Hepatocyte (in vitro differentiated cells): ENCODE measurements around the gene MOB1A. TPM values are rescaled to one million over a fixed set of nuclear protein-coding genes. Genes with fewer than 3 reads are reported as not detected.
A peak's percentile ranks its signal among the peaks of the same experiment; 100 is the strongest.

Source experiments
- DNase-seq: peaks from one replicate; pipeline ENCODE4 v3.0.0-alpha.2; 2016; ENCODE audit warnings: low spot score
- H2AFZ ChIP-seq: fragments of 200-600 bp; sonication (generic); 2 replicates; pipeline ENCODE4 v1.6.0; 2016; ENCODE audit warnings: antibody characterized with exemption, mild to moderate bottlenecking
- H3K27ac ChIP-seq: fragments of 200-600 bp; sonication (generic); 2 replicates; pipeline ENCODE4 v1.5.1; 2016; ENCODE audit warnings: mild to moderate bottlenecking
- H3K27me3 ChIP-seq: fragments of 200-600 bp; sonication (generic); 2 replicates; pipeline ENCODE4 v1.6.1; 2016
- H3K36me3 ChIP-seq: fragments of 200-600 bp; sonication (generic); replicated peaks from 2 replicates; pipeline ENCODE4 v1.5.1; 2016; ENCODE audit warnings: low read depth; ENCODE audit not compliant: insufficient read depth
- H3K4me1 ChIP-seq: fragments of 200-600 bp; sonication (generic); 2 replicates; pipeline ENCODE4 v1.5.1; 2016; ENCODE audit warnings: mild to moderate bottlenecking, moderate library complexity; ENCODE audit not compliant: insufficient read depth
- H3K4me2 ChIP-seq: fragments of 200-600 bp; sonication (generic); 2 replicates; pipeline ENCODE4 v1.6.0; 2016
- H3K4me3 ChIP-seq: fragments of 200-600 bp; sonication (generic); 2 replicates; pipeline ENCODE4 v1.5.1; 2016; ENCODE audit warnings: mild to moderate bottlenecking
- H3K79me2 ChIP-seq: fragments of 200-600 bp; sonication (generic); 2 replicates; pipeline ENCODE4 v1.6.0; 2017; ENCODE audit warnings: mild to moderate bottlenecking
- H3K9me2 ChIP-seq: fragments of 200-600 bp; sonication (generic); replicated peaks from 2 replicates; pipeline ENCODE4 v1.6.0; 2017; ENCODE audit warnings: mild to moderate bottlenecking; ENCODE audit not compliant: insufficient read depth
- H3K9me3 ChIP-seq: fragments of 200-600 bp; sonication (generic); 2 replicates; pipeline ENCODE4 v1.5.1; 2016; ENCODE audit warnings: low read depth, mild to moderate bottlenecking
- H4K20me1 ChIP-seq: fragments of 200-600 bp; sonication (generic); 2 replicates; pipeline ENCODE4 v1.6.0; 2016; ENCODE audit warnings: mild to moderate bottlenecking; ENCODE audit not compliant: insufficient read depth, poor library complexity, severe bottlenecking
- EZH2 ChIP-seq: fragments of 200-600 bp; sonication (generic); IDR thresholded peaks from 2 replicates; pipeline ENCODE4 v1.6.1; 2016; ENCODE audit warnings: antibody characterized with exemption, mild to moderate bottlenecking, borderline replicate concordance
- EZH2phosphoT487 ChIP-seq: fragments of 200-600 bp; sonication (generic); IDR thresholded peaks from one replicate; pipeline ENCODE4 v1.6.1; 2018; ENCODE audit warnings: antibody characterized with exemption, mild to moderate bottlenecking, low read depth, moderate library complexity; ENCODE audit not compliant: unreplicated experiment, severe bottlenecking
- WGBS: methylation state at CpG from one replicate; pipeline ENCODE4 v1.1.6; 2016; ENCODE audit warnings: low lambda C conversion rate; ENCODE audit errors: missing lambda C conversion rate; 5-methylcytosine and 5-hydroxymethylcytosine counted together
- polyA plus RNA-seq: library from polyadenylated mRNA; unstranded; fragments of >200 nt; fragmentation: Nextera tagmentation; extraction: Ambion mirVana; gene quantifications from 2 replicates; pipeline ENCODE4 v1.2.1, GENCODE V29; 2016
- total RNA-seq: library from RNA; depleted of rRNA; stranded (reverse); fragments of >200 nt; gene quantifications from 2 replicates; pipeline ENCODE4 v1.2.3, GENCODE V29; 2014
- TF ChIP-seq, protein P1 (sequence below): fragments of 200-600 bp; sonication (generic); IDR thresholded peaks from 2 replicates; pipeline ENCODE4 v1.5.1; 2016; ENCODE audit warnings: antibody characterized with exemption, mild to moderate bottlenecking; ENCODE audit not compliant: poor library complexity

MOB1A gene
- total and polyA plus RNA-seq, 2 experiments from 2014 or later: 43.3 to 100 TPM

DNA sequence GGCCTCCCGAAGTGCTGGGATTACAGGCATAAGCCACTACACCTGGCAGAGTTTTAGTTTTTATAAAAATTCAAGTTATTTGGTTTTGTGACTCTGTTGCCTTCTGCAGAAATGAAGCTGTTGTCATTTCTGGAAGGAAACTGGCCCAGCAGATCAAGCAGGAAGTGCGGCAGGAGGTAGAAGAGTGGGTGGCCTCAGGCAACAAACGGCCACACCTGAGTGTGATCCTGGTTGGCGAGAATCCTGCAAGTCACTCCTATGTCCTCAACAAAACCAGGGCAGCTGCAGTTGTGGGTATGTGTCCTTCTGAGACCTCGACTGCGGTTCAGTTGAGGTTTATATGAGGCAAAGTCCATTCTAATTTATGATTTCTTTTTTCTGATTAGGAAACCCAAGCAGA is 26.9 kb upstream of the MOB1A start:
- DNase-seq: peak; percentile 27
- Histone ChIP-seq H3K27ac (peak overlapping the region; percentile 69), H3K4me1 (peaks cover 15% of the 10 kb centered on the region), H3K4me2 (no peak overlapping the region), H3K36me3 (no peaks in the 10 kb centered on the region), H3K4me3 (no peak overlapping the region), H3K79me2 (peaks cover 85% of the 10 kb centered on the region), H3K9me2 (no peaks in the 10 kb centered on the region), H3K27me3 (no peaks in the 10 kb centered on the region), H3K9me3 (no peaks in the 10 kb centered on the region), H2AFZ (no peak overlapping the region), H4K20me1 (peaks cover 74% of the 10 kb centered on the region)
- TF ChIP-seq, protein P1, sequence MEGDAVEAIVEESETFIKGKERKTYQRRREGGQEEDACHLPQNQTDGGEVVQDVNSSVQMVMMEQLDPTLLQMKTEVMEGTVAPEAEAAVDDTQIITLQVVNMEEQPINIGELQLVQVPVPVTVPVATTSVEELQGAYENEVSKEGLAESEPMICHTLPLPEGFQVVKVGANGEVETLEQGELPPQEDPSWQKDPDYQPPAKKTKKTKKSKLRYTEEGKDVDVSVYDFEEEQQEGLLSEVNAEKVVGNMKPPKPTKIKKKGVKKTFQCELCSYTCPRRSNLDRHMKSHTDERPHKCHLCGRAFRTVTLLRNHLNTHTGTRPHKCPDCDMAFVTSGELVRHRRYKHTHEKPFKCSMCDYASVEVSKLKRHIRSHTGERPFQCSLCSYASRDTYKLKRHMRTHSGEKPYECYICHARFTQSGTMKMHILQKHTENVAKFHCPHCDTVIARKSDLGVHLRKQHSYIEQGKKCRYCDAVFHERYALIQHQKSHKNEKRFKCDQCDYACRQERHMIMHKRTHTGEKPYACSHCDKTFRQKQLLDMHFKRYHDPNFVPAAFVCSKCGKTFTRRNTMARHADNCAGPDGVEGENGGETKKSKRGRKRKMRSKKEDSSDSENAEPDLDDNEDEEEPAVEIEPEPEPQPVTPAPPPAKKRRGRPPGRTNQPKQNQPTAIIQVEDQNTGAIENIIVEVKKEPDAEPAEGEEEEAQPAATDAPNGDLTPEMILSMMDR: no peak
- WGBS: 80% methylated on average over 6 of the region's 6 CpGs

DNA sequence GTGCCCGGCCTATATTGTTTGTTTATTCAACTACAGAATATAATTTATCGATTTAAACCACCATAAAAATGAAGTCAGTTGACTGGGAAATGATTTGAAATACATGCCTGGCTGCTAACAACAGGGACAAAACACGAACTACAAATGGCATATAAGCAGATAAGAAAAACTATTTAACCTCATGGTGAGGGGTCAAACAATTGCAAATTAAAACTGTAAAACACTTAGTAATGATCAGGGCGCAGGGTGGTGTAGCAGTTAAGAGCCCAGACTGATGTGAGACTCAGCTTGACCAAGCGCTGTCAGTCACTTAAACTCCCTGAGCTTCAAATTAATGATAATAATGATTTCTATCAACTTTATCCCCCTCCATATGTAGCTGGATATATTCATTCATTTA is 26.4 kb upstream of the MOB1A start:
- Histone ChIP-seq H3K79me2 (peaks cover 89% of the 10 kb centered on the region), H3K4me3 (no peak overlapping the region), H3K4me2 (no peak overlapping the region), H2AFZ (no peak overlapping the region), H3K27me3 (no peaks in the 10 kb centered on the region), H3K9me3 (no peaks in the 10 kb centered on the region), H3K9me2 (no peaks in the 10 kb centered on the region), H3K27ac (no peak overlapping the region), H3K36me3 (no peaks in the 10 kb centered on the region), H3K4me1 (peaks cover 15% of the 10 kb centered on the region), H4K20me1 (peaks cover 77% of the 10 kb centered on the region)
- no peak for DNase-seq
- TF ChIP-seq, protein P1: no peak
- TF ChIP-seq EZH2phosphoT487: no peak
- TF ChIP-seq EZH2: no peak
- WGBS: 88% methylated on average over 5 of the region's 5 CpGs

DNA sequence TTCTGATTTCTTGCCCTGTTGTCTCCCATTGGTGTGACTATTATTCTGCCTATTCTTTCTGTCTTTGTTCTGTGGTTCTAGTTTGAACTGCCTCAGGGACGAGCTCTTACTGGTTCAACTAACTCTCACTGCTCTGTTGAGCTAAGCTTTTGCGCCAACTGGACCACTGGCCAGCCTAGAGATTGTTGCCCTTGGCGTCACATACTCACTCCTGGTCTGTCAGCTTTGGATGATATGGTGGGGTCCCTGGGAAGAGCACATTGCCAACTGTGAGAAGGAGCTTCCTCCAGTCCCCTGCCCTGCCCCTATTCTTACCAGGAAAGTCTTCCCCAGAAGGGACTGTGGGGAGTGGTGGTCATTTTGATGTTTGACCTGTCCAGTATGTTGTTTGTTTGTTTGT is 25.8 kb upstream of the MOB1A start:
- Histone ChIP-seq H3K4me3 (no peak overlapping the region), H3K4me1 (peaks cover 15% of the 10 kb centered on the region), H4K20me1 (peaks cover 82% of the 10 kb centered on the region), H2AFZ (no peak overlapping the region), H3K27me3 (no peaks in the 10 kb centered on the region), H3K27ac (no peak overlapping the region), H3K36me3 (no peaks in the 10 kb centered on the region), H3K9me2 (no peaks in the 10 kb centered on the region), H3K9me3 (no peaks in the 10 kb centered on the region), H3K79me2 (peaks cover 95% of the 10 kb centered on the region), H3K4me2 (no peak overlapping the region)
- no peak for TF ChIP-seq EZH2phosphoT487
- TF ChIP-seq, protein P1: no peak
- no peak for TF ChIP-seq EZH2
- WGBS: 95% methylated on average over 3 of the region's 3 CpGs
- no peak for DNase-seq

DNA sequence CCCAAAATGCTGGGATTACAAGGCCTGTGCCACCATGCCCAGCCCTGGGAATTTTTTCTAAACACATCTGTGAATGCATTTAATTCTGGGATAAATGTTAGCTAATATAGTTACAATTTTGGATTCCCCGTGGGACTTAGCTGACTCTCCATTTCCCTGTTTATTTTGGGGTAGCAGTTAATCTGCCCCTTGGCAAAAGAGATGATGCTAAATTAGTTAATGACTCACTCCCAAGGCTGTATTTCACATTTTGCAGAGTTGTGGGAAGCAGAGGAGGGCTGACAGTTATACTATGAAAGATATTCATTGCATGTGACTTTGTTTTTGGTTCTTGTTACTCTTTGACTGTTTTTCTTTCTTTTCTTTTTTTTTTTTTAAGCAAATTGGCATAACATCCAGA is 22.9 kb upstream of the MOB1A start:
- H3K27ac ChIP-seq: no peak overlapping the region
- no peak overlapping the region for H2AFZ ChIP-seq
- DNase-seq: no peak
- peak overlapping the region; percentile 78 for H3K4me2 ChIP-seq
- H3K27me3 ChIP-seq: no peaks in the 10 kb centered on the region
- peaks cover 70% of the 10 kb centered on the region for H3K79me2 ChIP-seq
- peaks cover 66% of the 10 kb centered on the region for H4K20me1 ChIP-seq
- no peaks in the 10 kb centered on the region for H3K9me3 ChIP-seq
- no peaks in the 10 kb centered on the region for H3K36me3 ChIP-seq
- no peaks in the 10 kb centered on the region for H3K9me2 ChIP-seq
- TF ChIP-seq, protein P1: no peak
- TF ChIP-seq EZH2: no peak
- no peak for TF ChIP-seq EZH2phosphoT487
- H3K4me1 ChIP-seq: peaks cover 15% of the 10 kb centered on the region
- WGBS: 53% methylated on average over 1 of the region's 1 CpG
- H3K4me3 ChIP-seq: no peak overlapping the region
